Smooth muscle cell (in vitro differentiated cells): ENCODE measurements around the gene CEP44. TPM values are rescaled to one million over a fixed set of nuclear protein-coding genes. Genes with fewer than 3 reads are reported as not detected.

Source experiments
- DNase-seq: peaks from one replicate; lab custom pipeline; 2025; ENCODE audit not compliant: unreplicated experiment; lab: John Stamatoyannopoulos, UW
- H2AFZ ChIP-seq: fragments of 200-600 bp; sonication (generic); 2 replicates; pipeline ENCODE4 v1.6.0; 2016; ENCODE audit warnings: antibody characterized with exemption, low read depth, mild to moderate bottlenecking
- H3F3A ChIP-seq: fragments of 200-600 bp; sonication (generic); 2 replicates; pipeline ENCODE4 v1.6.0; 2017; ENCODE audit warnings: antibody characterized with exemption, low read depth
- H3K27ac ChIP-seq: fragments of 200-600 bp; sonication (generic); 2 replicates; pipeline ENCODE4 v1.5.1; 2016; ENCODE audit warnings: low read depth, mild to moderate bottlenecking
- H3K27me3 ChIP-seq: fragments of 200-600 bp; sonication (generic); 2 replicates; pipeline ENCODE4 v1.6.1; 2016; ENCODE audit warnings: low read depth, mild to moderate bottlenecking
- H3K36me3 ChIP-seq: fragments of 200-600 bp; sonication (generic); 2 replicates; pipeline ENCODE4 v1.5.1; 2016; ENCODE audit warnings: low read depth
- H3K4me1 ChIP-seq: fragments of 200-600 bp; sonication (generic); 2 replicates; pipeline ENCODE4 v1.5.1; 2016; ENCODE audit warnings: low read depth
- H3K4me2 ChIP-seq: fragments of 200-600 bp; sonication (generic); 2 replicates; pipeline ENCODE4 v1.6.0; 2016; ENCODE audit warnings: mild to moderate bottlenecking
- H3K4me3 ChIP-seq: fragments of 200-600 bp; sonication (generic); 2 replicates; pipeline ENCODE4 v1.5.1; 2016; ENCODE audit warnings: mild to moderate bottlenecking
- H3K79me2 ChIP-seq: fragments of 200-600 bp; sonication (generic); 2 replicates; pipeline ENCODE4 v1.6.0; 2016; ENCODE audit warnings: low read depth, mild to moderate bottlenecking
- H3K9ac ChIP-seq: fragments of 200-600 bp; sonication (generic); 2 replicates; pipeline ENCODE4 v1.6.0; 2016; ENCODE audit warnings: low read depth
- H3K9me3 ChIP-seq: fragments of 200-600 bp; sonication (generic); replicated peaks from 2 replicates; pipeline ENCODE4 v1.5.1; 2016; ENCODE audit warnings: low read depth
- H4K20me1 ChIP-seq: fragments of 200-600 bp; sonication (generic); 2 replicates; pipeline ENCODE4 v1.6.0; 2016; ENCODE audit warnings: low read depth
- WGBS: methylation state at CpG from one replicate; pipeline ENCODE4 v1.1.7; 2016; ENCODE audit warnings: low lambda C conversion rate; 5-methylcytosine and 5-hydroxymethylcytosine counted together
- polyA plus RNA-seq: library from polyadenylated mRNA; unstranded; fragments of >200 nt; fragmentation: Nextera tagmentation; extraction: Ambion mirVana; gene quantifications from 2 replicates; pipeline ENCODE4 v1.2.1, GENCODE V29; 2016
- total RNA-seq: library from RNA; depleted of rRNA; stranded (reverse); fragments of >200 nt; gene quantifications from 2 replicates; pipeline ENCODE4 v1.2.3, GENCODE V29; 2014
- TF ChIP-seq, protein P1 (sequence below): fragments of 200-600 bp; sonication (generic); IDR thresholded peaks from 2 replicates; pipeline ENCODE4 v1.5.1; 2017; ENCODE audit warnings: borderline replicate concordance, mild to moderate bottlenecking, antibody characterized with exemption; ENCODE audit not compliant: insufficient read depth, poor library complexity, severe bottlenecking

Gene CEP44
- total and polyA plus RNA-seq, 2 experiments from 2014 or later, result 11.4 to 25.2 TPM

DNA sequence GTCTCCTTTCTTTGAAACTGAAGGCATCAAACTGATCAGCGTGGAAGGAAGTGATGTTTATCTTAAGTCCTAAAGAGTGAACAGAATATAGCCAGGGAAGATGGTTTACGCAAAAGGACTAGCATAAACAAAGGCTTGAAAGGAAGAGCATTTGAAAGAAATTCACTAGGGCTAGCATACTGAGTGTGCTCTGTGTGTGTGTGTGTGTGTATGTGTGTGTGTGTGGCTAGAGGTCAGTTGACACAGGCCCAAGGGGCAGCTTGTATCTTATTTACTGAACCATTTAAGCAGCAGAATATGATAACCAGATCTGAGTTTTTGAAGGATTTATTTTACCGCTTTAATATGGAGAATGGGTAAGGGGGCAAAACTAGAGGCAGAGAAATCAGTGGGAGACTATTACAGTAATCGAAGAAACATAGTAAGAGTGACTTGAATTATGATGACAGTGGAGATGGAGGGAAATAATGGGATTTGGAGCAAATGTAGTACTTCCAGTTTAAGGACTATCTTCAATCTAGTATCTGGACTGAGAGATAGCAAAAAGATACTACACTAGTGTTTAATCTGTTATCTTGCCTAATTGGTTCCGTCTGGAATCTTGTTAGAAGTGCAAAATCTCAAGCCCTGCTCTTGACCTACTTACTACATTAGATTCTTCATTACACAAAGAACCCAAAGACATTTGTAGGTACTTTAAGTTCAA lies 36.9 kb downstream of the CEP44 start:
- H3K36me3 ChIP-seq, result no peaks in the 10 kb centered on the region
- no peak for DNase-seq
- H3K9ac ChIP-seq, result no peak overlapping the region
- no peak overlapping the region for H3K4me3 ChIP-seq
- 68% methylated on average over 5 of the region's 5 CpGs for WGBS
- no peaks in the 10 kb centered on the region for H3K79me2 ChIP-seq
- no peak overlapping the region for H2AFZ ChIP-seq
- no peaks in the 10 kb centered on the region for H4K20me1 ChIP-seq
- no peak overlapping the region for H3K27ac ChIP-seq
- H3K4me1 ChIP-seq, result peaks cover 12% of the 10 kb centered on the region
- H3K27me3 ChIP-seq, result no peaks in the 10 kb centered on the region
- H3F3A ChIP-seq, result peaks cover 9% of the 10 kb centered on the region
- no peak overlapping the region for H3K4me2 ChIP-seq
- H3K9me3 ChIP-seq, result no peaks in the 10 kb centered on the region
- TF ChIP-seq, protein P1, sequence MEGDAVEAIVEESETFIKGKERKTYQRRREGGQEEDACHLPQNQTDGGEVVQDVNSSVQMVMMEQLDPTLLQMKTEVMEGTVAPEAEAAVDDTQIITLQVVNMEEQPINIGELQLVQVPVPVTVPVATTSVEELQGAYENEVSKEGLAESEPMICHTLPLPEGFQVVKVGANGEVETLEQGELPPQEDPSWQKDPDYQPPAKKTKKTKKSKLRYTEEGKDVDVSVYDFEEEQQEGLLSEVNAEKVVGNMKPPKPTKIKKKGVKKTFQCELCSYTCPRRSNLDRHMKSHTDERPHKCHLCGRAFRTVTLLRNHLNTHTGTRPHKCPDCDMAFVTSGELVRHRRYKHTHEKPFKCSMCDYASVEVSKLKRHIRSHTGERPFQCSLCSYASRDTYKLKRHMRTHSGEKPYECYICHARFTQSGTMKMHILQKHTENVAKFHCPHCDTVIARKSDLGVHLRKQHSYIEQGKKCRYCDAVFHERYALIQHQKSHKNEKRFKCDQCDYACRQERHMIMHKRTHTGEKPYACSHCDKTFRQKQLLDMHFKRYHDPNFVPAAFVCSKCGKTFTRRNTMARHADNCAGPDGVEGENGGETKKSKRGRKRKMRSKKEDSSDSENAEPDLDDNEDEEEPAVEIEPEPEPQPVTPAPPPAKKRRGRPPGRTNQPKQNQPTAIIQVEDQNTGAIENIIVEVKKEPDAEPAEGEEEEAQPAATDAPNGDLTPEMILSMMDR, result no peak

DNA sequence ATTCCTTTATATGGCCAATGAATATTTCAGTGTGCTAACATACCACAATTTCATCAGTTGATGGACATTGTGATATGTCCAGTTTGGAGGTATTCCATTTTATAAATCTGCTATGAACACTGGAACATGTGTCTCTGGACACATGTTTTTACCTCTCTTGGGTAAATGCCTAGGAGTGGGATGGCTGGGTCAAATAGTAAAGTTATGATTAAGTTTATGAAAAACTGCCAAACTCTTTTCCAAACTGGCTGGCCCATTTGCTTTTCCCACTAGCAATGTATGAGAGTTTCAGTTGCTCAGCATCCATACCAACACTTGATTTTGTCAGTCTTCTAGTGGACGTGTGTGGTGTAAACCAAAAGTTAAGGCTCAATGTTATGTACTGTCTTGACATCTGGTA lies 40.5 kb downstream of the CEP44 start:
- no peaks in the 10 kb centered on the region for H3K79me2 ChIP-seq
- no peaks in the 10 kb centered on the region for H3K27me3 ChIP-seq
- no peak overlapping the region for H3K4me3 ChIP-seq
- no peak overlapping the region for H3K4me2 ChIP-seq
- H2AFZ ChIP-seq, result no peak overlapping the region
- no peak for DNase-seq
- TF ChIP-seq, protein P1, result no peak
- H3K36me3 ChIP-seq, result no peaks in the 10 kb centered on the region
- 100% methylated on average over 1 of the region's 1 CpG for WGBS
- no peak overlapping the region for H3K9ac ChIP-seq
- no peaks in the 10 kb centered on the region for H3F3A ChIP-seq
- no peak overlapping the region for H3K27ac ChIP-seq
- no peaks in the 10 kb centered on the region for H3K4me1 ChIP-seq
- no peaks in the 10 kb centered on the region for H3K9me3 ChIP-seq
- H4K20me1 ChIP-seq, result no peaks in the 10 kb centered on the region

DNA sequence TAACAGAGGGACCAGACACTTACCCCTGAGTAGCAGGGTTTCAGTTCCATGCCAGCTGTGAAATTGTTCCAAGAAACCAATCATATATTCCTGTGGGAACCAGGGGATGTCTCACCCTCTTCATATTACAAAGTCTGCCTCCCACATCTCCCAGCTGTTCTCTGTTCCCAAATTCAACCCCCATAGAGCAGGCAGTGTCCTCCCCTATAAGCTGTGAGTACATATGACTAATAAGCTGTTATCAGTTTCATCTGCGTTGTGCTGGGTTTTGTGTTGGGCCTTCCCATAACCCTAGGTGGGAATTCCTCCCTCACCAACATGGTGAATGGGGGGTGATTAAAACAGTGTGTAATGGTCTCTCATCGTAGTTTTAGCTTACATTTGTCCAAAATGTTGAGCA lies 41.0 kb downstream of the CEP44 start:
- Histone ChIP-seq H4K20me1 (no peaks in the 10 kb centered on the region), H3K27me3 (no peaks in the 10 kb centered on the region), H3K36me3 (no peaks in the 10 kb centered on the region), H3K4me3 (no peak overlapping the region), H3F3A (no peaks in the 10 kb centered on the region), H3K4me2 (no peak overlapping the region), H3K9ac (no peak overlapping the region), H3K4me1 (no peaks in the 10 kb centered on the region), H3K9me3 (no peaks in the 10 kb centered on the region), H3K79me2 (no peaks in the 10 kb centered on the region), H3K27ac (no peak overlapping the region), H2AFZ (no peak overlapping the region)
- TF ChIP-seq, protein P1, result no peak
- DNase-seq, result no peak
- WGBS, result 80% methylated on average over 2 of the region's 2 CpGs
